H1 (cell line): Measurements from ENCODE around the gene NECTIN1. TPM values are rescaled to one million over a fixed set of nuclear protein-coding genes. Genes with fewer than 3 reads are reported as not detected.

Experiments used
- CTCF ChIA-PET: fragments of 300-600 bp; sonication (Branson Sonifier 250); formaldehyde crosslinking; loops from one replicate; lab custom pipeline; 2021; ENCODE audit not compliant: partially characterized antibody; lab: Charles Lee
- POLR2A ChIA-PET: fragments of 300-600 bp; sonication (Branson Sonifier 250); formaldehyde crosslinking; loops from one replicate; lab custom pipeline; 2021; ENCODE audit warnings: inconsistent platforms; ENCODE audit not compliant: partially characterized antibody; lab: Charles Lee
- DNase-seq, 2 experiments: peaks; one replicate each; pipeline versions ENCODE4 v3.0.0 to v3.0.0-alpha.2; 2010 to 2022; ENCODE audit warnings: low spot score in 2 of 2, low read depth in 1 of 2, mixed read lengths in 1 of 2
- FAIRE-seq: peaks from 2 replicates; lab custom pipeline; 2011; peaks lifted over from hg19 to GRCh38; lab: Jason Lieb, UNC
- H2AFZ ChIP-seq: 2 replicates; pipeline ENCODE4 v1.8.1; 2012; ENCODE audit warnings: low read length, inconsistent platforms
- H2AK5ac ChIP-seq: 2 replicates; pipeline ENCODE4 v1.6.1; 2013; ENCODE audit warnings: low read depth, low read length
- H2BK120ac ChIP-seq: replicated peaks from 2 replicates; pipeline ENCODE3; 2013; ENCODE audit warnings: low read depth, low read length, inconsistent platforms
- H2BK12ac ChIP-seq: 2 replicates; pipeline ENCODE4 v1.6.1; 2013; ENCODE audit warnings: low read depth, low read length
- H2BK15ac ChIP-seq: 2 replicates; pipeline ENCODE4 v1.6.1; 2013; ENCODE audit warnings: low read length
- H2BK20ac ChIP-seq: 2 replicates; pipeline ENCODE4 v1.6.1; 2013; ENCODE audit warnings: low read length
- H2BK5ac ChIP-seq: 2 replicates; pipeline ENCODE4 v1.6.1; 2013; ENCODE audit warnings: low read depth, low read length
- H3K14ac ChIP-seq: 2 replicates; pipeline ENCODE4 v1.6.1; 2013; ENCODE audit warnings: inconsistent platforms; ENCODE audit not compliant: insufficient read length
- H3K18ac ChIP-seq: 2 replicates; pipeline ENCODE4 v1.6.1; 2013; ENCODE audit warnings: low read length; ENCODE audit errors: extremely low read depth
- H3K23ac ChIP-seq: 2 replicates; pipeline ENCODE4 v1.6.1; 2013; ENCODE audit warnings: inconsistent platforms; ENCODE audit not compliant: insufficient read length
- H3K23me2 ChIP-seq: 2 replicates; pipeline ENCODE4 v1.6.1; 2013; ENCODE audit warnings: low read depth, low read length
- H3K27ac ChIP-seq: 2 replicates; pipeline ENCODE4 v1.6.1; 2011; ENCODE audit warnings: low read depth, low read length, inconsistent platforms
- H3K27me3 ChIP-seq, 4 experiments: replicated peaks in 1 of 4; 1 replicate in 1 of 4; 2 replicates in 3 of 4; pipeline versions ENCODE4 v1.6.1 to v1.8.1; 2011 to 2013; ENCODE audit warnings: low read length in 3 of 4, mild to moderate bottlenecking in 3 of 4, inconsistent platforms in 2 of 4, mixed read lengths in 2 of 4, moderate library complexity in 1 of 4; ENCODE audit not compliant: control insufficient read depth in 3 of 4, insufficient read depth in 3 of 4; ENCODE audit errors: extremely low read depth in 1 of 4
- H3K36me3 ChIP-seq, 4 experiments: 2 replicates each; pipeline versions ENCODE4 v1.6.1 to v1.8.1; 2011 to 2013; ENCODE audit warnings: mild to moderate bottlenecking in 4 of 4, low read length in 3 of 4, moderate library complexity in 2 of 4, control low read depth in 1 of 4, inconsistent platforms in 1 of 4; ENCODE audit not compliant: insufficient read depth in 4 of 4, control insufficient read depth in 2 of 4
- H3K4ac ChIP-seq: replicated peaks from 2 replicates; pipeline ENCODE3; 2013; ENCODE audit warnings: low read length, low read depth, mixed read lengths, inconsistent platforms; ENCODE audit not compliant: insufficient read length
- H3K4me1 ChIP-seq, 4 experiments: replicated peaks in 1 of 4; 1 replicate in 1 of 4; 2 replicates in 3 of 4; pipeline versions ENCODE4 v1.6.1 to v1.8.1; 2011 to 2013; ENCODE audit warnings: low read length in 3 of 4, inconsistent platforms in 2 of 4, mixed read lengths in 1 of 4; ENCODE audit not compliant: insufficient read depth in 4 of 4, control insufficient read depth in 3 of 4
- H3K4me2 ChIP-seq, 2 experiments: 2 replicates each; pipeline versions ENCODE4 v1.6.1 to v1.8.1; 2011 to 2013; ENCODE audit warnings: low read depth in 2 of 2, low read length in 2 of 2, control low read depth in 1 of 2, inconsistent platforms in 1 of 2, mild to moderate bottlenecking in 1 of 2; ENCODE audit not compliant: insufficient read depth in 1 of 2
- H3K4me3 ChIP-seq, 4 experiments: fragments of 200-600, 300-600 bp in 1 of 4; sonication (generic), shearing (Covaris generic), sonication (Bioruptor Twin) in 1 of 4; 2 replicates each; pipeline versions ENCODE4 v1.5.1 to v1.8.1; 2011 to 2016; ENCODE audit warnings: low read length in 4 of 4, low read depth in 3 of 4, control low read depth in 2 of 4, inconsistent platforms in 2 of 4, mild to moderate bottlenecking in 2 of 4, mixed read lengths in 1 of 4, moderate library complexity in 1 of 4; ENCODE audit not compliant: insufficient read depth in 2 of 4; ENCODE audit errors: extremely low read depth in 1 of 4
- H3K56ac ChIP-seq: replicated peaks from 2 replicates; pipeline ENCODE3; 2013; ENCODE audit warnings: low read depth, mild to moderate bottlenecking, mixed read lengths, low read length, inconsistent platforms; ENCODE audit not compliant: insufficient read length
- H3K79me1 ChIP-seq: 2 replicates; pipeline ENCODE4 v1.6.1; 2013; ENCODE audit warnings: low read depth, low read length, control low read depth
- H3K79me2 ChIP-seq, 2 experiments: 2 replicates each; pipeline versions ENCODE4 v1.6.1 to v1.8.1; 2012 to 2013; ENCODE audit warnings: low read length in 2 of 2, mild to moderate bottlenecking in 2 of 2, inconsistent platforms in 1 of 2; ENCODE audit not compliant: insufficient read depth in 2 of 2, control insufficient read depth in 1 of 2
- H3K9ac ChIP-seq, 4 experiments: replicated peaks in 1 of 4; 1 replicate in 1 of 4; 2 replicates in 3 of 4; pipeline versions ENCODE4 v1.6.1 to v1.8.1; 2011 to 2013; ENCODE audit warnings: low read depth in 3 of 4, low read length in 3 of 4, control low read depth in 2 of 4, mild to moderate bottlenecking in 2 of 4, moderate library complexity in 2 of 4, inconsistent platforms in 1 of 4; ENCODE audit errors: extremely low read depth in 1 of 4
- H3K9me3 ChIP-seq, 2 experiments: 2 replicates each; pipeline versions ENCODE4 v1.6.1 to v1.8.1; 2012 to 2013; ENCODE audit warnings: mild to moderate bottlenecking in 2 of 2, moderate library complexity in 2 of 2, control low read depth in 1 of 2, inconsistent platforms in 1 of 2, low read depth in 1 of 2, low read length in 1 of 2, mixed read lengths in 1 of 2; ENCODE audit not compliant: insufficient read depth in 2 of 2
- H4K20me1 ChIP-seq, 2 experiments: replicated peaks in 1 of 2; 2 replicates each; pipeline versions ENCODE3 to v1.8.1; 2011 to 2013; ENCODE audit warnings: inconsistent platforms in 2 of 2, low read length in 2 of 2, mild to moderate bottlenecking in 1 of 2; ENCODE audit not compliant: insufficient read depth in 2 of 2, control insufficient read depth in 1 of 2
- H4K5ac ChIP-seq: 2 replicates; pipeline ENCODE4 v1.6.1; 2013; ENCODE audit warnings: low read length, low read depth, mixed read lengths, inconsistent platforms; ENCODE audit not compliant: insufficient read length
- H4K8ac ChIP-seq: 2 replicates; pipeline ENCODE4 v1.8.0; 2013; ENCODE audit warnings: mild to moderate bottlenecking, moderate library complexity, low read length, inconsistent platforms; ENCODE audit not compliant: insufficient read depth; ENCODE audit errors: extremely low read depth
- H4K91ac ChIP-seq: replicated peaks from 2 replicates; pipeline ENCODE3; 2013; ENCODE audit warnings: low read length, mixed read lengths, inconsistent platforms; ENCODE audit not compliant: insufficient read length
- KDM5A ChIP-seq: fragments of 200-600 bp; IDR thresholded peaks from 2 replicates; pipeline ENCODE4 v1.7.1; 2012; ENCODE audit warnings: mild to moderate bottlenecking, low read length, inconsistent platforms, mixed read lengths
- POLR2AphosphoS5 ChIP-seq: IDR thresholded peaks from 2 replicates; pipeline ENCODE4 v1.6.1; 2011; ENCODE audit warnings: low read depth, low read length
- WGBS, 2 experiments: shearing (Covaris generic) in 1 of 2; methylation state at CpG; one replicate each; pipeline versions ENCODE4 v1.1.6 to v1.1.7; 2013 to 2015; ENCODE audit warnings: low lambda C conversion rate in 2 of 2, mixed read lengths in 2 of 2, inconsistent platforms in 1 of 2, low coverage in 1 of 2, missing lambda C conversion rate in 1 of 2; ENCODE audit not compliant: insufficient replicate concordance in 2 of 2, insufficient coverage in 1 of 2, insufficient read length in 1 of 2; ENCODE audit errors: extremely low coverage in 1 of 2, missing lambda C conversion rate in 1 of 2; 5-methylcytosine and 5-hydroxymethylcytosine counted together
- polyA plus RNA-seq, 7 experiments: library from polyadenylated mRNA; depleted of rRNA in 3 of 7; stranded (reverse) in 5 of 7; unstranded in 2 of 7; fragments of >200 nt in 5 of 7; fragments of 200-250 nt in 2 of 7; gene quantifications; 1 replicate in 5 of 7; 2 replicates in 1 of 7; 4 replicates in 1 of 7; pipeline versions ENCODE4 v1.2.1 to v1.2.3, GENCODE V29; 2011 to 2013; ENCODE audit warnings: missing spikeins in 2 of 7, mixed read lengths in 2 of 7
- total RNA-seq: library from RNA; stranded (reverse); fragmentation: NEBNext Ultra II Directional; extraction: Animal tissue kit (Norgen Biotek cat#: 25700); gene quantifications from 2 replicates; pipeline ENCODE4 v1.2.1, GENCODE V29; 2021
- TF ChIP-seq, protein P1 (sequence below): IDR thresholded peaks from 2 replicates; pipeline ENCODE4 v1.6.1; 2011; ENCODE audit warnings: low read length, improper control_type of control experiment

The NECTIN1 gene
- total and polyA plus RNA-seq, 2 of the 8 experiments (the other 6 are each of a cell fraction or from before 2014, with no cell fraction given) = 43.2 to 97.7 TPM

DNA sequence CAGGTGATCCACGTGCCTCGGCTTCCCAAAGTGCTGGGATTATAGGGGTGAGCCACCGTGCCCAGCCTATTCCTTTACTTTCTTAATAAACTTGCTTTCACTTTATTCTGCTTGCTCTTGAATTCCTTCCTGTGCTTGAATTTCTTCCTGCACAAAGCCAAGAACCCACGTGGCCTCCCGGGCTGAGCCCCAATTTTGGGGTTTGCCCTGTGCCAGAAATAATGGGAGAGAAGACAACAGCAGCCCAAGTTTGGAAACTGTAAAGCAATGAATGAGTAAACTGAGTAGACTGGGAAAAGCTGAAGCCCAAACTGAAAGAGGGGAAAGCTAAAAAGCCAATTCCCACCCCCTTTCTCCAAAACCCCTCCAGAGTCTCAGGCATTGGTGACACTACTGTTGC is 136.4 kb downstream of the NECTIN1 start:
- no peaks in the 10 kb centered on the region for H3K79me2 ChIP-seq
- no peak overlapping the region for H4K8ac ChIP-seq
- H3K4me3 ChIP-seq = no peak overlapping the region
- H3K4me1 ChIP-seq = peaks cover 0 to 15% (median 7%) of the 10 kb centered on the region in 4 experiments; a peak in 4 of 7 replicates
- DNase-seq = no peak
- no peak for FAIRE-seq
- H3K9me3 ChIP-seq = no peaks in the 10 kb centered on the region
- TF ChIP-seq, protein P1, sequence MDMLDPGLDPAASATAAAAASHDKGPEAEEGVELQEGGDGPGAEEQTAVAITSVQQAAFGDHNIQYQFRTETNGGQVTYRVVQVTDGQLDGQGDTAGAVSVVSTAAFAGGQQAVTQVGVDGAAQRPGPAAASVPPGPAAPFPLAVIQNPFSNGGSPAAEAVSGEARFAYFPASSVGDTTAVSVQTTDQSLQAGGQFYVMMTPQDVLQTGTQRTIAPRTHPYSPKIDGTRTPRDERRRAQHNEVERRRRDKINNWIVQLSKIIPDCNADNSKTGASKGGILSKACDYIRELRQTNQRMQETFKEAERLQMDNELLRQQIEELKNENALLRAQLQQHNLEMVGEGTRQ = no peak
- TF ChIP-seq KDM5A (no peak), POLR2AphosphoS5 (no peak)
- TF ChIP-seq, all 59 proteins: peak for 0
- H3K18ac ChIP-seq = no peak overlapping the region
- no peak overlapping the region for H3K4me2 ChIP-seq
- no peak overlapping the region for H3K14ac ChIP-seq
- H4K91ac ChIP-seq = no peak overlapping the region
- ChIA-PET CTCF (interaction anchor here (0.7 to 1.1 kb wide), 2 partner anchors 9 to 10 kb away, joined by 3 to 4 read pairs; no protein-coding TSS in a partner anchor), POLR2A (interaction anchor here (1.0 kb wide), 1 partner anchor 8 kb away, joined by 5 read pairs; no protein-coding TSS in a partner anchor)
- no peaks in the 10 kb centered on the region for H3K23me2 ChIP-seq
- H3K27ac ChIP-seq = no peak overlapping the region
- 94% methylated on average over 5 of the region's 5 CpGs; no CpG with 5 or more reads in 1 of the 2 experiments for WGBS, 2 experiments
- H3K27me3 ChIP-seq = no peaks in the 10 kb centered on the region; a peak in 1 of 7 replicates
- no peak overlapping the region for H3K4ac ChIP-seq
- no peaks in the 10 kb centered on the region for H3K79me1 ChIP-seq
- no peak overlapping the region for H3K23ac ChIP-seq
- H2BK15ac ChIP-seq = no peak overlapping the region
- H2AK5ac ChIP-seq = no peak overlapping the region
- no peak overlapping the region for H2BK12ac ChIP-seq
- H3K36me3 ChIP-seq = no peaks in the 10 kb centered on the region
- H2BK120ac ChIP-seq = no peak overlapping the region
- no peak overlapping the region for H2AFZ ChIP-seq
- H4K5ac ChIP-seq = no peak overlapping the region
- H3K56ac ChIP-seq = no peak overlapping the region
- no peak overlapping the region for H2BK20ac ChIP-seq
- no peak overlapping the region for H3K9ac ChIP-seq
- H4K20me1 ChIP-seq = no peaks in the 10 kb centered on the region
- H2BK5ac ChIP-seq = no peak overlapping the region
